ENCODE measurements around the gene TNFRSF13B.
"Not testable (repeated sequence)": the region's sequence is repeated elsewhere in the genome, so short reads cannot be mapped to it uniquely, and the experiment has no call there.

The TNFRSF13B gene

GRCh38 chr17:16924696-16925440, 47.0 kb downstream of the TNFRSF13B start:
- no peak for DNase-seq

- no peak for DNase-seq
These were observed 47.8 kb downstream of the TNFRSF13B start for GRCh38 chr17:16923904-16924695.

- DNase-seq: no peak
These were observed 48.6 kb downstream of the TNFRSF13B start for GRCh38 chr17:16923097-16923903.

GRCh38 chr17:16922386-16923096, 49.4 kb downstream of the TNFRSF13B start:
- DNase-seq: no peak

- not testable (repeated sequence) for DNase-seq
These were observed 50.5 kb downstream of the TNFRSF13B start for GRCh38 chr17:16921451-16921850.

GRCh38 chr17:16920628-16921020, 51.3 kb downstream of the TNFRSF13B start:
- DNase-seq: no peak

- DNase-seq: no peak
These were observed 52.0 kb downstream of the TNFRSF13B start for GRCh38 chr17:16919663-16920627.

GRCh38 chr17:16918443-16918842, 53.5 kb downstream of the TNFRSF13B start:
- DNase-seq: no peak

- no peak for DNase-seq
These were observed 54.1 kb downstream of the TNFRSF13B start for GRCh38 chr17:16917671-16918394.

- DNase-seq: no peak
These were observed 55.4 kb downstream of the TNFRSF13B start for GRCh38 chr17:16916557-16916920.

GRCh38 chr17:16915752-16916556, 56.0 kb downstream of the TNFRSF13B start:
- DNase-seq: no peak

- no peak for DNase-seq
These were observed 58.5 kb downstream of the TNFRSF13B start for GRCh38 chr17:16913463-16913862.

GRCh38 chr17:16912021-16912962, 59.6 kb downstream of the TNFRSF13B start:
- no peak for DNase-seq

GRCh38 chr17:16911141-16911937, 60.6 kb downstream of the TNFRSF13B start:
- no peak for DNase-seq

GRCh38 chr17:16910341-16910740, 61.6 kb downstream of the TNFRSF13B start:
- DNase-seq: no peak

GRCh38 chr17:16909472-16910246, 62.3 kb downstream of the TNFRSF13B start:
- DNase-seq: no peak

- no peak for DNase-seq
These were observed 63.6 kb downstream of the TNFRSF13B start for GRCh38 chr17:16908273-16908672.
